Activated T-helper 1 cell treated with anti-CD3 and anti-CD28 coated beads, Interleukin-2, amount 50 U/mL, for 16 hours (primary cell): ENCODE data around the gene HOXC5.

Experiments
- DNase-seq, 2 donors: peaks; one replicate each; pipeline ENCODE4 v3.0.0-alpha.2; 2020; ENCODE audit warnings: low read depth in 1 of 2, low spot score in 1 of 2

Gene HOXC5

GRCh38 chr12:54032627-54033100 lies at the start of gene HOXC5:
HOXC5 (plus strand) TSS chr12:54033050; CDS start chr12:54033123, 73 bp downstream.
- DNase-seq: peak in 1 of 2 donors; percentile 30

GRCh38 chr12:53983568-53983949 lies 49.3 kb upstream of the HOXC5 start:
- DNase-seq: no peak

GRCh38 chr12:53983950-53984572 lies 48.8 kb upstream of the HOXC5 start:
- DNase-seq: no peak

GRCh38 chr12:53984901-53985691 lies 47.8 kb upstream of the HOXC5 start, which contains the start of gene HOXC10:
HOXC10 (plus strand) TSS chr12:53985146; CDS start chr12:53985260, 114 bp downstream.
- DNase-seq: peak in 1 of 2 donors; percentile 39

GRCh38 chr12:53985692-53985993 lies 47.2 kb upstream of the HOXC5 start:
- no peak for DNase-seq

- DNase-seq: no peak
Measured at GRCh38 chr12:53985994-53986685, 46.7 kb upstream of the HOXC5 start.

- no peak for DNase-seq
Measured at GRCh38 chr12:53986686-53987483, 46.0 kb upstream of the HOXC5 start.

- no peak for DNase-seq
Measured at GRCh38 chr12:53987787-53988230, 45.0 kb upstream of the HOXC5 start.

- DNase-seq: no peak
Measured at GRCh38 chr12:53988541-53989226, 44.2 kb upstream of the HOXC5 start.

DNA sequence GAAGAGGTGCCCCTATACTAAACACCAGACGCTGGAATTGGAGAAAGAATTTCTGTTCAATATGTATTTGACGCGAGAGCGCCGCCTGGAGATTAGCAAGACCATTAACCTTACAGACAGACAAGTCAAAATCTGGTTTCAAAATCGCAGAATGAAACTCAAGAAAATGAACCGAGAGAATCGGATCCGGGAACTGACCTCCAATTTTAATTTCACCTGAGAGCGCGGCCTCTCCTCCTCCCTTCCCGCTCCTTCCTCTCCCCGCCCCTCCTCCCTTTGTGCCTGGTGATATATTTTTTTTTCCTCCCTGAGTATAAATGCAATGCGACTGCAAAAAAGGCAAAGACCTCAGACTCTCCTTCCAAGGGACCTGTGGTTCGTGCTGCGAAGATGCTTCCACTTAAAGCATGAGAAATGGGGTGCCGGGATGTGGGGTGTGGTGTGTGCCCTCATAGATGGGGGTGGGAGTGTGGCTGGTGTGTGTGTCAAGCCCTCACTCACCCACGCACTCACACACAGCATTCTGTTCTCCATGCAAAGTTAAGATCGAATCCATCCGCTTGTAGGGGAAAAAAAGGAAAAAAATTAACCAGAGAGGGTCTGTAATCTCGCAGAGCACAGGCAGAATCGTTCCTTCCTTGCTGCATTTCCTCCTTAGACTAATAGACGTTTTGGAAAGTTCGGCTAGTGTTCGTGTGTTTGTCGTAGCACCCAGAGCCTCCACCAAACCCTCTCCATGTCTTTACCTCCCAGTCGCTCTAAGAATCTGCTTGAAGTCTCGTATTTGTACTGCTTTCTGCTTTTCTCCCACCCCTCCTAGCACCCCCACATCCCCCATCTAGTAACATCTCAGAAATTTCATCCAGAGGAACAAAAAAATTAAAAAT lies 43.4 kb upstream of the HOXC5 start:
- no peak for DNase-seq

GRCh38 chr12:53990311-53991076 lies 42.4 kb upstream of the HOXC5 start:
- DNase-seq: no peak

- DNase-seq: no peak
Measured at GRCh38 chr12:53991077-53991460, 41.8 kb upstream of the HOXC5 start.

- no peak for DNase-seq
Measured at GRCh38 chr12:53992377-53992889, 40.4 kb upstream of the HOXC5 start.

GRCh38 chr12:53993162-53994008 lies 39.5 kb upstream of the HOXC5 start:
- DNase-seq: no peak

GRCh38 chr12:53994009-53994263 lies 38.9 kb upstream of the HOXC5 start:
- no peak for DNase-seq

DNA sequence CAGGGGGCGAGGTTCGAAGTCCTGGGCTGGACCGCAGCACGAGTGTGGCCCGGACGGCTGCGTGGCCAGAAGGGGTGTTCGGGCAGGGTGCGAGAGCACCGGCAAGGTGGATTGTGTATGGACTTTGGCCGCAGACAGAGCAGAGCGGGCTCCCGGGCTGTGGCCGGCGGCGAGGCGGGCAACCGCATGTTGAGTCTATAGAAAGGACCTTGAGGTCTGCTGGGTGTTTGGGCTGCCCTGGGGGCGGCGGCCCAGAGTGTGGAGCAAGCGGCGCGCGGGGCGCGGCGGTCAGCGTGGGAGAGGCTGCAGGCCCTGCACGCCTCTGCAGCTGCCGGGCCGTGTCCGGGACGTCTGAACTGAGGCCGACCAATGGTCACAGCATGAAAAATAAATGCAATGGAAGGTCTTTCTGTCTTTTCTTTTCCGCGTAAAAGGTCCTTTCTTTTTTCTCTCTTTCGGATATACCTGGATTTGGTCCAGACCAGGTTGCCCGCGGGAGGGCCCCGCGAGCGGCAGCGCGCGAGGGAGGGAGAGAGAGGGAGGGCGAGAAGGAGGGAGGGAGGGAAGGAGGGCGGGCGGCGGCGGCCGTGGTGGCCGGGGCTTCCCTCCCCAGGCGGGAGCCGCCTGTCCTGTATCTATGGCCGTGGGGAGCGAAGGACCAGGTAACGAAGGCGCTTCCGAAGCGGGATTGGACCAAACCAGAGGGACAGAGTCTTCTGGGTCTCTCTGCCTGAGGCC lies 38.4 kb upstream of the HOXC5 start:
- DNase-seq: no peak

DNA sequence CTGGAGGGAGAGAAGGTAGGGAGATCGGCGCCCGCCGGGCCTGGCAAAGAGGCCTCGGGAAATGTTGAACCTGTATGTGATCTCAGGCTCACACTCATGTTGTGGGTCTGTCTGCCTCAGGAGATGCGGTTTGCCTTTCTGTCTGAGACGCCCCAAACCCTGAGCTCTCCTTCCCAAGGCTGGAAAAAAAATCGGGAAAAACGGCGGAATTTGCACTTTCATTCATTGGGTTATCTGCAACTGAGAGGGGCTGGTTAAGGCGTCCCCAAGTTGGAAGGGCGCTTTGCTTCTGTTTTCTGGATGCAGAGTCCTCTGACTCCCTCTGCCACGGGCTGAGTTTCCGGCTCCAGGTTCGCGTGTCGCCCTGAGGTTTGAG lies 37.9 kb upstream of the HOXC5 start:
- DNase-seq: no peak
